ENCODE measurements around the gene KMT2E.
A peak's percentile ranks its signal among the peaks of the same experiment; 100 is the strongest.
"Not testable (repeated sequence)": the region's sequence is repeated elsewhere in the genome, so short reads cannot be mapped to it uniquely, and the experiment has no call there.

The KMT2E gene

GRCh38 chr7:105013816-105014692 lies at the start of gene KMT2E:
TSS of gene KMT2E (plus strand) at chr7:105014205. CDS start at chr7:105040953, 26,748 bp downstream.
- peak; percentile 82 for DNase-seq (ENCODE audit: low read depth)

GRCh38 chr7:104964626-104965236 lies 49.3 kb upstream of the KMT2E start:
- no peak for DNase-seq (ENCODE audit: low read depth)

GRCh38 chr7:104966022-104966421 lies 48.0 kb upstream of the KMT2E start:
- no peak for DNase-seq (ENCODE audit: low read depth)

- no peak for DNase-seq (ENCODE audit: low read depth)
These were observed 46.9 kb upstream of the KMT2E start for GRCh38 chr7:104967088-104967487.

GRCh38 chr7:104967595-104967994 lies 46.4 kb upstream of the KMT2E start:
- no peak for DNase-seq (ENCODE audit: low read depth)

- DNase-seq (ENCODE audit: low read depth), result no peak
These were observed 45.4 kb upstream of the KMT2E start for GRCh38 chr7:104968648-104969047.

GRCh38 chr7:104969183-104969582 lies 44.8 kb upstream of the KMT2E start:
- no peak for DNase-seq (ENCODE audit: low read depth)

GRCh38 chr7:104971290-104972071 lies 42.5 kb upstream of the KMT2E start:
- peak; percentile 84 for DNase-seq (ENCODE audit: low read depth)

- DNase-seq (ENCODE audit: low read depth), result peak; percentile 56
These were observed 41.5 kb upstream of the KMT2E start for GRCh38 chr7:104972500-104972899.

- DNase-seq (ENCODE audit: low read depth), result no peak
These were observed 40.8 kb upstream of the KMT2E start for GRCh38 chr7:104973227-104973626.

- DNase-seq (ENCODE audit: low read depth), result peak; percentile 88
These were observed 40.0 kb upstream of the KMT2E start for GRCh38 chr7:104973909-104974415.

GRCh38 chr7:104975553-104975952 lies 38.5 kb upstream of the KMT2E start:
- DNase-seq (ENCODE audit: low read depth), result not testable (repeated sequence)

GRCh38 chr7:104976966-104977636 lies 36.9 kb upstream of the KMT2E start:
- peak; percentile 76 for DNase-seq (ENCODE audit: low read depth)

GRCh38 chr7:104978460-104978859 lies 35.5 kb upstream of the KMT2E start:
- peak; percentile 64 for DNase-seq (ENCODE audit: low read depth)

GRCh38 chr7:104979167-104979841 lies 34.7 kb upstream of the KMT2E start:
- peak; percentile 99 for DNase-seq (ENCODE audit: low read depth)

- DNase-seq (ENCODE audit: low read depth), result no peak
These were observed 33.6 kb upstream of the KMT2E start for GRCh38 chr7:104980440-104980839.

GRCh38 chr7:104980841-104981671 lies 32.9 kb upstream of the KMT2E start:
- peak; percentile 44 for DNase-seq (ENCODE audit: low read depth)

- no peak for DNase-seq (ENCODE audit: low read depth)
These were observed 32.4 kb upstream of the KMT2E start for GRCh38 chr7:104981672-104982037.

GRCh38 chr7:104982308-104983075 lies 31.5 kb upstream of the KMT2E start:
- DNase-seq (ENCODE audit: low read depth), result no peak

Data from fibroblast of gingiva (primary cell).